Ishikawa (cell line): Measurements from ENCODE around the gene DCUN1D3.

ENCODE experiments used
- CEBPB ChIP-seq: IDR thresholded peaks from 2 replicates; pipeline ENCODE4 v1.6.1; 2012
- CREB1 ChIP-seq: IDR thresholded peaks from 2 replicates; pipeline ENCODE4 v1.6.1; 2012; ENCODE audit warnings: low read depth
- EGR1 ChIP-seq: IDR thresholded peaks from 2 replicates; pipeline ENCODE4 v1.6.1; 2012
- EP300 ChIP-seq: IDR thresholded peaks from 2 replicates; pipeline ENCODE4 v1.6.1; 2012; ENCODE audit warnings: borderline replicate concordance
- FOXM1 ChIP-seq: IDR thresholded peaks from 2 replicates; pipeline ENCODE4 v1.6.1; 2012; ENCODE audit warnings: low read depth, borderline replicate concordance
- MAX ChIP-seq: IDR thresholded peaks from 2 replicates; pipeline ENCODE4 v1.6.1; 2012
- NFIC ChIP-seq: IDR thresholded peaks from 2 replicates; pipeline ENCODE4 v1.6.1; 2012
- RAD21 ChIP-seq: IDR thresholded peaks from 2 replicates; pipeline ENCODE4 v1.6.1; 2012; ENCODE audit warnings: low read depth
- REST ChIP-seq: IDR thresholded peaks from 2 replicates; pipeline ENCODE4 v1.6.1; 2012; ENCODE audit warnings: low read depth, mild to moderate bottlenecking
- TAF1 ChIP-seq: IDR thresholded peaks from 2 replicates; pipeline ENCODE4 v1.6.1; 2012; ENCODE audit warnings: low read depth, mild to moderate bottlenecking
- TCF12 ChIP-seq: IDR thresholded peaks from 2 replicates; pipeline ENCODE4 v1.6.1; 2012; ENCODE audit warnings: low read depth
- TEAD4 ChIP-seq: IDR thresholded peaks from 2 replicates; pipeline ENCODE4 v1.6.1; 2012
- YY1 ChIP-seq: IDR thresholded peaks from 2 replicates; pipeline ENCODE4 v1.6.1; 2012; ENCODE audit warnings: low read depth
- ZBTB7A ChIP-seq: IDR thresholded peaks from 2 replicates; pipeline ENCODE4 v1.6.1; 2012; ENCODE audit warnings: low read depth
- TF ChIP-seq, protein P1 (sequence below): IDR thresholded peaks from 2 replicates; pipeline ENCODE4 v1.6.1; 2012

Gene DCUN1D3

GRCh38 chr16:20844054-20844453 lies 56.1 kb downstream of the DCUN1D3 start:
- TF ChIP-seq RAD21 (no peak), TCF12 (no peak), EP300 (no peak)

- TF ChIP-seq EGR1 (no peak), TCF12 (no peak), NFIC (no peak), CREB1 (no peak), FOXM1 (no peak), TAF1 (no peak), RAD21 (no peak), EP300 (no peak), REST (no peak)
- TF ChIP-seq, protein P1, sequence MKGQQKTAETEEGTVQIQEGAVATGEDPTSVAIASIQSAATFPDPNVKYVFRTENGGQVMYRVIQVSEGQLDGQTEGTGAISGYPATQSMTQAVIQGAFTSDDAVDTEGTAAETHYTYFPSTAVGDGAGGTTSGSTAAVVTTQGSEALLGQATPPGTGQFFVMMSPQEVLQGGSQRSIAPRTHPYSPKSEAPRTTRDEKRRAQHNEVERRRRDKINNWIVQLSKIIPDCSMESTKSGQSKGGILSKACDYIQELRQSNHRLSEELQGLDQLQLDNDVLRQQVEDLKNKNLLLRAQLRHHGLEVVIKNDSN = no peak
Observed at GRCh38 chr16:20839504-20839903, 60.7 kb downstream of the DCUN1D3 start.

- no peak for TF ChIP-seq EP300
- no peak for TF ChIP-seq TEAD4
- no peak for TF ChIP-seq RAD21
- TF ChIP-seq CREB1 = no peak
- TF ChIP-seq, protein P1 = no peak
- no peak for TF ChIP-seq CEBPB
- TF ChIP-seq ZBTB7A = no peak
- TF ChIP-seq REST = no peak
- TF ChIP-seq EGR1 = no peak
- no peak for TF ChIP-seq TCF12
- no peak for TF ChIP-seq MAX
- TF ChIP-seq FOXM1 = no peak
- TF ChIP-seq YY1 = no peak
- TF ChIP-seq NFIC = no peak
- no peak for TF ChIP-seq TAF1
Observed at GRCh38 chr16:20838240-20838639, 61.9 kb downstream of the DCUN1D3 start.

DNA sequence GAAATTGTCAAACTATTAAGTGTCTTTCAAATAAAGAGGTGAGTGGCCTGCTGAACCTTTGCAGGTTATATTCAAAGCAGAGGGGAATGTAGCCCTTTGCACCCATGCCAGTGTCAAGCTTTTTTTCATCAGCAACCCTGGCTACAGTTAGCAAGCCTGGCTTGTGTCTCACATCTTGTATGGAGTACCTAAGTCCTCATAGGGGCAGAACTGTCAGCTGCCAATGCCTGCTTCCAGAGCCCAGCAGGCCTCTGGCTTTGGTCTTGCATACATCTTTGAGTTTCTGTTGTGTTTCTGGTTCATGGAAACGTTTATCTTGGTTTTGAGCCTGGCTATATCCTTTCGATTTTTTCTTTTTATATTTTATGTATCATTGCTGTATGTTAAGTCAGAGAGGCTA lies 67.1 kb downstream of the DCUN1D3 start:
- TF ChIP-seq REST (no peak), CEBPB (no peak), RAD21 (no peak), NFIC (no peak), ZBTB7A (no peak), CREB1 (no peak), MAX (no peak), YY1 (no peak), TEAD4 (no peak), EP300 (no peak), TAF1 (no peak), TCF12 (no peak)

DNA sequence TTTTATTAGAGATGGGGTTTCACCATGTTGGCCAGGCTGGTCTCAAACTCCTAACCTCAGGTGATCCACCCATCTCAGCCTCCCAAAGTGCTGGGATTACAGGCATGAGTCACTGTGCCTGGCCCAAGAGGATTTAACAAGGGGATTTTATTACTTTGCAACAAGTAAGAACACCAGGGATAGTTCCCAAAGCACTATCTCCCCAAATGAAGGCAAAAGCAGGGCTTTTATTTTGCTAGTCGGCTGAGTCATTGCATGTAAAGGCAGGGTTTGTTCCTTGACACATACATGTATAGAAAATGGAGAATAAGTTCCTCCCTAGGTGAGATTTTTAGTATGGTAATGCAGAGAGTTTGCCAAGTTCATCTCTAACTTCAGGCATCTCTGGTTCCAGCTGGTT lies 69.8 kb downstream of the DCUN1D3 start:
- no peak for TF ChIP-seq EGR1
- TF ChIP-seq CEBPB = no peak
- no peak for TF ChIP-seq CREB1
- TF ChIP-seq NFIC = no peak
- no peak for TF ChIP-seq TAF1
- no peak for TF ChIP-seq YY1
- no peak for TF ChIP-seq EP300
- no peak for TF ChIP-seq REST
- no peak for TF ChIP-seq ZBTB7A
- TF ChIP-seq, protein P1 = no peak
- no peak for TF ChIP-seq TCF12
- TF ChIP-seq TEAD4 = no peak
- TF ChIP-seq RAD21 = no peak
- TF ChIP-seq MAX = no peak
- no peak for TF ChIP-seq FOXM1
